ENCODE data around the gene PPP1R1A.

The PPP1R1A gene

GRCh38 chr12:54569995-54570528, 18.4 kb downstream of the PPP1R1A start:
- H3K4me3 ChIP-seq (ENCODE audit: low read depth, low read length): no peak overlapping the region
- TF ChIP-seq CTCF (IDR thresholded peaks at IDR 0.05; ENCODE audit: low read depth, low read length): no peak
- DNase-seq: no peak
- H3K27me3 ChIP-seq (ENCODE audit: insufficient read depth, low read depth, severe bottlenecking): no peaks in the 10 kb centered on the region
- H3K9me3 ChIP-seq (ENCODE audit: severe bottlenecking): no peaks in the 10 kb centered on the region
- H3K36me3 ChIP-seq: no peaks in the 10 kb centered on the region
- no peak overlapping the region for H3K27ac ChIP-seq

GRCh38 chr12:54569072-54569471, 19.4 kb downstream of the PPP1R1A start:
- Histone ChIP-seq H3K27me3 (ENCODE audit: insufficient read depth, low read depth, severe bottlenecking) (no peaks in the 10 kb centered on the region), H3K9me3 (ENCODE audit: severe bottlenecking) (no peaks in the 10 kb centered on the region), H3K27ac (no peak overlapping the region), H3K4me3 (ENCODE audit: low read depth, low read length) (no peak overlapping the region), H3K36me3 (no peaks in the 10 kb centered on the region)
- TF ChIP-seq CTCF (IDR thresholded peaks at IDR 0.05; ENCODE audit: low read depth, low read length): no peak
- DNase-seq: no peak

GRCh38 chr12:54566792-54567191, 21.7 kb downstream of the PPP1R1A start:
- Histone ChIP-seq H3K27ac (peak overlapping the region; percentile 55), H3K4me3 (ENCODE audit: low read depth, low read length) (no peak overlapping the region), H3K27me3 (ENCODE audit: insufficient read depth, low read depth, severe bottlenecking) (no peaks in the 10 kb centered on the region), H3K9me3 (ENCODE audit: severe bottlenecking) (no peaks in the 10 kb centered on the region), H3K36me3 (no peaks in the 10 kb centered on the region)
- no peak for DNase-seq
- no peak for TF ChIP-seq CTCF (IDR thresholded peaks at IDR 0.05; ENCODE audit: low read depth, low read length)

GRCh38 chr12:54565986-54566544, 22.4 kb downstream of the PPP1R1A start:
- Histone ChIP-seq H3K27ac (peak overlapping the region; percentile 55), H3K9me3 (ENCODE audit: severe bottlenecking) (no peaks in the 10 kb centered on the region), H3K36me3 (no peaks in the 10 kb centered on the region), H3K27me3 (ENCODE audit: insufficient read depth, low read depth, severe bottlenecking) (no peaks in the 10 kb centered on the region), H3K4me3 (ENCODE audit: low read depth, low read length) (no peak overlapping the region)
- no peak for TF ChIP-seq CTCF (IDR thresholded peaks at IDR 0.05; ENCODE audit: low read depth, low read length)
- DNase-seq: peak; percentile 59

- Histone ChIP-seq H3K27ac (peak overlapping the region; percentile 55), H3K27me3 (ENCODE audit: insufficient read depth, low read depth, severe bottlenecking) (no peaks in the 10 kb centered on the region), H3K9me3 (ENCODE audit: severe bottlenecking) (no peaks in the 10 kb centered on the region), H3K36me3 (no peaks in the 10 kb centered on the region), H3K4me3 (ENCODE audit: low read depth, low read length) (no peak overlapping the region)
- DNase-seq: no peak
- no peak for TF ChIP-seq CTCF (IDR thresholded peaks at IDR 0.05; ENCODE audit: low read depth, low read length)
Observed at GRCh38 chr12:54565310-54565985, 23.0 kb downstream of the PPP1R1A start.

Measured in WERI-Rb-1 (cell line).